ENCODE measurements around the gene S100A4.
A peak's percentile ranks its signal among the peaks of the same experiment; 100 is the strongest.

The S100A4 gene

GRCh38 chr1:153546796-153547559 is 1.4 kb upstream of the S100A4 start:
- DNase-seq: no peak

- no peak for DNase-seq
Measured at GRCh38 chr1:153546371-153546770, 765 bp upstream of the S100A4 start.

- peak in 1 of 2 experiments; percentile 34 for DNase-seq
Measured at GRCh38 chr1:153544453-153545066, 1.0 kb downstream of the S100A4 start.

- no peak for DNase-seq
Measured at GRCh38 chr1:153543736-153544135, 1.9 kb downstream of the S100A4 start.

- no peak for DNase-seq
Measured at GRCh38 chr1:153542956-153543711, 2.5 kb downstream of the S100A4 start.

GRCh38 chr1:153541641-153542590 is 3.7 kb downstream of the S100A4 start:
- no peak for DNase-seq

- peak; percentile 48 to 68 for DNase-seq
Measured at GRCh38 chr1:153540394-153541361, 4.9 kb downstream of the S100A4 start, which contains the start of gene S100A5. Gene S100A5, minus strand, starts transcription at chr1:153540934. Its CDS starts 743 bp downstream, at chr1:153540191.

- no peak for DNase-seq
Measured at GRCh38 chr1:153539395-153540093, 6.1 kb downstream of the S100A4 start.

GRCh38 chr1:153538315-153538821 is 7.2 kb downstream of the S100A4 start:
- no peak for DNase-seq

GRCh38 chr1:153537376-153537730 is 8.3 kb downstream of the S100A4 start:
- no peak for DNase-seq

- DNase-seq: no peak
Measured at GRCh38 chr1:153536671-153537375, 8.8 kb downstream of the S100A4 start.

- peak; percentile 81 to 86 for DNase-seq
Measured at GRCh38 chr1:153536012-153536670, 9.5 kb downstream of the S100A4 start.

- peak; percentile 67 to 73 for DNase-seq
Measured at GRCh38 chr1:153535242-153536011, 10.2 kb downstream of the S100A4 start, which contains the start of gene S100A6. Gene S100A6, minus strand, starts transcription at chr1:153535991. Its CDS starts 652 bp downstream, at chr1:153535339.

GRCh38 chr1:153534925-153535241 is 10.7 kb downstream of the S100A4 start:
- DNase-seq: no peak

GRCh38 chr1:153534226-153534924 is 11.2 kb downstream of the S100A4 start:
- no peak for DNase-seq

GRCh38 chr1:153533689-153534201 is 11.9 kb downstream of the S100A4 start:
- DNase-seq: peak in 1 of 2 experiments; percentile 45
